ACC112 (cell line): ENCODE measurements around the gene NOL8.

Experiments
- H2AFZ ChIP-seq: fragments of 200-600 bp; sonication (generic); one replicate; pipeline ENCODE4 v1.6.0; 2017; ENCODE audit warnings: antibody characterized with exemption, low read length; ENCODE audit not compliant: unreplicated experiment
- H3K27ac ChIP-seq: fragments of 200-600 bp; sonication (generic); 2 replicates; pipeline ENCODE4 v1.5.1; 2014; ENCODE audit warnings: low read depth, mild to moderate bottlenecking, antibody characterized with exemption, low read length, moderate library complexity
- H3K27me3 ChIP-seq: fragments of 200-600 bp; sonication (generic); 2 replicates; pipeline ENCODE4 v1.6.1; 2014; ENCODE audit warnings: mild to moderate bottlenecking, antibody characterized with exemption, low read length, moderate library complexity, mixed read lengths; ENCODE audit not compliant: insufficient read depth
- H3K36me3 ChIP-seq: fragments of 200-600 bp; sonication (generic); 2 replicates; pipeline ENCODE4 v1.6.1; 2016; ENCODE audit warnings: mild to moderate bottlenecking, antibody characterized with exemption, low read length, moderate library complexity, mixed read lengths; ENCODE audit not compliant: insufficient read depth
- H3K4me1 ChIP-seq: fragments of 200-600 bp; sonication (generic); one replicate; pipeline ENCODE4 v1.6.1; 2016; ENCODE audit warnings: low read length, mixed read lengths; ENCODE audit not compliant: insufficient read depth, unreplicated experiment, control insufficient read depth
- H3K4me3 ChIP-seq: fragments of 200-600 bp; sonication (generic); 2 replicates; pipeline ENCODE4 v1.5.1; 2014; ENCODE audit warnings: mild to moderate bottlenecking, low read depth, low read length
- H3K79me2 ChIP-seq: fragments of 200-600 bp; sonication (generic); one replicate; pipeline ENCODE4 v1.6.0; 2016; ENCODE audit warnings: low read length; ENCODE audit not compliant: control insufficient read depth, unreplicated experiment, insufficient read depth

NOL8 gene

GRCh38 chr9:92312887-92313623 lies 12.1 kb downstream of the NOL8 start:
- Histone ChIP-seq H3K27ac (no peak overlapping the region), H2AFZ (no peak overlapping the region), H3K36me3 (peaks cover 44% of the 10 kb centered on the region), H3K4me3 (no peak overlapping the region), H3K79me2 (no peaks in the 10 kb centered on the region), H3K4me1 (peaks cover 8% of the 10 kb centered on the region), H3K27me3 (no peaks in the 10 kb centered on the region)

GRCh38 chr9:92310562-92310961 lies 14.6 kb downstream of the NOL8 start:
- Histone ChIP-seq H3K27me3 (no peaks in the 10 kb centered on the region), H3K36me3 (peaks cover 43% of the 10 kb centered on the region), H3K4me3 (no peak overlapping the region), H3K27ac (no peak overlapping the region), H3K79me2 (no peaks in the 10 kb centered on the region), H3K4me1 (peaks cover 6% of the 10 kb centered on the region), H2AFZ (no peak overlapping the region)

GRCh38 chr9:92308893-92309292 lies 16.3 kb downstream of the NOL8 start:
- peaks cover 57% of the 10 kb centered on the region for H3K36me3 ChIP-seq
- H3K27ac ChIP-seq: no peak overlapping the region
- H3K79me2 ChIP-seq: no peaks in the 10 kb centered on the region
- H3K4me1 ChIP-seq: peaks cover 6% of the 10 kb centered on the region
- no peak overlapping the region for H3K4me3 ChIP-seq
- no peaks in the 10 kb centered on the region for H3K27me3 ChIP-seq
- no peak overlapping the region for H2AFZ ChIP-seq

- no peak overlapping the region for H3K27ac ChIP-seq
- H3K27me3 ChIP-seq: no peaks in the 10 kb centered on the region
- no peaks in the 10 kb centered on the region for H3K4me1 ChIP-seq
- H3K79me2 ChIP-seq: peaks cover 4% of the 10 kb centered on the region
- no peak overlapping the region for H3K4me3 ChIP-seq
- peaks cover 45% of the 10 kb centered on the region for H3K36me3 ChIP-seq
- H2AFZ ChIP-seq: no peak overlapping the region
Measured at GRCh38 chr9:92300936-92301335, 24.2 kb downstream of the NOL8 start.

- Histone ChIP-seq H3K27ac (no peak overlapping the region), H3K36me3 (peaks cover 32% of the 10 kb centered on the region), H3K4me1 (peaks cover 7% of the 10 kb centered on the region)
Measured at GRCh38 chr9:92299116-92299515, 26.0 kb downstream of the NOL8 start.

GRCh38 chr9:92298036-92298435 lies 27.1 kb downstream of the NOL8 start:
- H3K4me1 ChIP-seq: peaks cover 7% of the 10 kb centered on the region
- peaks cover 15% of the 10 kb centered on the region for H3K79me2 ChIP-seq
- H3K27ac ChIP-seq: peak overlapping the region; percentile 45
- H3K36me3 ChIP-seq: peaks cover 28% of the 10 kb centered on the region
- no peaks in the 10 kb centered on the region for H3K27me3 ChIP-seq
- no peak overlapping the region for H2AFZ ChIP-seq
- H3K4me3 ChIP-seq: peak overlapping the region; percentile 40

More at GRCh38 chr9:92299116-92299515, 26.0 kb downstream of the NOL8 start:
- H3K4me3 ChIP-seq: no peak overlapping the region
- no peaks in the 10 kb centered on the region for H3K27me3 ChIP-seq
- no peak overlapping the region for H2AFZ ChIP-seq
- H3K79me2 ChIP-seq: peaks cover 11% of the 10 kb centered on the region

GRCh38 chr9:92297611-92298010 lies 27.5 kb downstream of the NOL8 start:
- Histone ChIP-seq H3K27ac (peak overlapping the region; percentile 45), H2AFZ (no peak overlapping the region), H3K4me1 (peaks cover 7% of the 10 kb centered on the region), H3K27me3 (no peaks in the 10 kb centered on the region), H3K79me2 (peaks cover 20% of the 10 kb centered on the region), H3K36me3 (peaks cover 24% of the 10 kb centered on the region), H3K4me3 (peak overlapping the region; percentile 40)

GRCh38 chr9:92295827-92296258 lies 29.3 kb downstream of the NOL8 start:
- H3K4me1 ChIP-seq: peaks cover 23% of the 10 kb centered on the region
- H3K36me3 ChIP-seq: peaks cover 12% of the 10 kb centered on the region
- H3K4me3 ChIP-seq: no peak overlapping the region

GRCh38 chr9:92295240-92295790 lies 29.8 kb downstream of the NOL8 start:
- Histone ChIP-seq H3K36me3 (peaks cover 18% of the 10 kb centered on the region), H3K27me3 (no peaks in the 10 kb centered on the region), H3K27ac (0 out of 2 replicates have a peak overlapping the region, but pooled peaks have one; percentile 3), H3K4me3 (no peak overlapping the region), H3K4me1 (peaks cover 28% of the 10 kb centered on the region), H3K79me2 (peaks cover 43% of the 10 kb centered on the region), H2AFZ (no peak overlapping the region)

More at GRCh38 chr9:92295827-92296258, 29.3 kb downstream of the NOL8 start:
- Histone ChIP-seq H3K27ac (0 out of 2 replicates have a peak overlapping the region, but pooled peaks have one; percentile 3), H2AFZ (no peak overlapping the region), H3K27me3 (no peaks in the 10 kb centered on the region), H3K79me2 (peaks cover 37% of the 10 kb centered on the region)

GRCh38 chr9:92294297-92294676 lies 30.9 kb downstream of the NOL8 start:
- Histone ChIP-seq H3K36me3 (peaks cover 25% of the 10 kb centered on the region), H3K4me3 (peak overlapping the region; percentile 90), H3K27ac (peak overlapping the region; percentile 65), H3K27me3 (no peaks in the 10 kb centered on the region), H2AFZ (peak overlapping the region; percentile 44), H3K4me1 (peaks cover 35% of the 10 kb centered on the region), H3K79me2 (peaks cover 53% of the 10 kb centered on the region)
